CD4-positive, alpha-beta T cell (primary cell): ENCODE data around the gene SLC18A2. TPM values are rescaled to one million over a fixed set of nuclear protein-coding genes. Genes with fewer than 3 reads are reported as not detected.

ENCODE experiments used
- ATAC-seq: fragments of 200-7000 bp; cut with Tn5 transposase; one replicate; pipeline ENCODE4 v1.10.0; 2022; ENCODE audit warnings: mild to moderate bottlenecking; ENCODE audit not compliant: poor library complexity
- CTCF ChIA-PET: fragments of 350-600 bp; sonication (Branson Sonifier 250); formaldehyde crosslinking; loops from one replicate; lab custom pipeline; 2021; ENCODE audit warnings: antibody characterized with exemption, inconsistent platforms; lab: Charles Lee
- POLR2A ChIA-PET: fragments of 350-600 bp; sonication (Branson Sonifier 250); formaldehyde crosslinking; loops from one replicate; lab custom pipeline; 2021; ENCODE audit warnings: antibody characterized with exemption, inconsistent platforms; lab: Charles Lee
- DNase-seq, 14 experiments: peaks; one replicate each; pipeline ENCODE4 v3.0.0-alpha.2; 2013 to 2020; ENCODE audit warnings: mixed read lengths in 2 of 14
- H3K27ac ChIP-seq, 2 donors: one replicate each; pipeline versions ENCODE4 v1.5.1 to v1.7.0; 2013; ENCODE audit warnings: low read length in 2 of 2, low read depth in 1 of 2, mild to moderate bottlenecking in 1 of 2
- H3K27me3 ChIP-seq, 2 experiments: 1 replicate in 1 of 2; 2 replicates in 1 of 2; pipeline versions ENCODE4 v1.6.1 to v1.7.0; 2013; ENCODE audit warnings: low read length in 2 of 2, control low read depth in 1 of 2, mild to moderate bottlenecking in 1 of 2, moderate library complexity in 1 of 2; ENCODE audit not compliant: insufficient read depth in 2 of 2, control insufficient read depth in 1 of 2
- H3K36me3 ChIP-seq: one replicate; pipeline ENCODE4 v1.6.1; 2013; ENCODE audit warnings: low read length, control low read depth; ENCODE audit not compliant: insufficient read depth
- H3K4me1 ChIP-seq: one replicate; pipeline ENCODE4 v1.6.1; 2013; ENCODE audit warnings: low read length, control low read depth; ENCODE audit not compliant: insufficient read depth
- H3K4me3 ChIP-seq: one replicate; pipeline ENCODE4 v1.5.1; 2013; ENCODE audit warnings: mild to moderate bottlenecking, low read length, moderate library complexity
- H3K9me3 ChIP-seq, 2 experiments: 1 replicate in 1 of 2; 2 replicates in 1 of 2; pipeline versions ENCODE4 v1.6.1 to v1.7.0; 2013; ENCODE audit warnings: low read length in 2 of 2, mild to moderate bottlenecking in 2 of 2, control low read depth in 1 of 2, moderate library complexity in 1 of 2; ENCODE audit not compliant: control insufficient read depth in 1 of 2, insufficient read depth in 1 of 2
- H3K27ac Mint-ChIP-seq: one replicate; pipeline ENCODE4 v1.8.0; 2020; ENCODE audit warnings: mixed read lengths
- H3K27me3 Mint-ChIP-seq: one replicate; pipeline ENCODE4 v1.8.0; 2021; ENCODE audit warnings: mixed read lengths
- H3K36me3 Mint-ChIP-seq: one replicate; pipeline ENCODE4 v1.8.0; 2021; ENCODE audit warnings: low read depth, mixed read lengths
- H3K4me1 Mint-ChIP-seq: one replicate; pipeline ENCODE4 v1.8.0; 2021; ENCODE audit warnings: low read depth, mixed read lengths
- H3K4me3 Mint-ChIP-seq: one replicate; pipeline ENCODE4 v1.8.0; 2020; ENCODE audit warnings: mild to moderate bottlenecking, mixed read lengths
- H3K9me3 Mint-ChIP-seq: one replicate; pipeline ENCODE4 v1.8.0; 2020; ENCODE audit warnings: mixed read lengths
- intact Hi-C, 2 experiments: fragments of 100-400 bp; cut with DNase I in 1 of 2; cut with micrococcal nuclease in 1 of 2; formaldehyde crosslinking; loops; one replicate each; pipeline versions ENCODE4 v1.15.1 to v1.9.0; 2023 to 2025; cut with DNase I, micrococcal nuclease
- total RNA-seq, 174 experiments: library from RNA in 2 of 174; stranded (reverse) in 2 of 174; gene quantifications; one replicate each; pipeline ENCODE4 v1.2.3 and lab custom pipeline; 2021 to 2026
- TF ChIP-seq, protein P1 (sequence below): fragments of 200-600 bp; IDR thresholded peaks from one replicate; pipeline ENCODE4 v1.8.0; 2022; ENCODE audit warnings: antibody characterized with exemption, mild to moderate bottlenecking

SLC18A2 gene
- total RNA-seq, 2 experiments from 2014 or later, result 0.92 to 1.2 TPM

DNA sequence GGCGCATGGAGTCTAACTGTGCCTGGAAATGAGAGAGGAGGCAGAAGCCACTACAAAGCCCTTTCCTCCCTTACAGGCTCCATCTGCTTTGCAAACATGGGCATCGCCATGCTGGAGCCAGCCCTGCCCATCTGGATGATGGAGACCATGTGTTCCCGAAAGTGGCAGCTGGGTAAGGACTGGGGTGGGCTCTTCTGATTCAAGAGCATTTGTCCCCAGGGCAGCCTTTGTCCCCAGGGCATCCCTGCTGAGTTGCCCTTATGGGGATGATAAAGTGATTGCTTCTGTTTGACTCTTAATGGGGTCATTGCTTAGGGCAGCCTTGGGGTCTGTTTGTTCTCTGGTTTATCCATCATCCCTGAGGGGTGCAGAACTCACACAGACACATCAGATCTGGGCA lies 16.8 kb downstream of the SLC18A2 start:
- H3K9me3 ChIP-seq, result peaks cover 0 to 4% of the 10 kb centered on the region in 2 experiments
- Mint-ChIP-seq H3K4me3 (no peak overlapping the region), H3K9me3 (no peaks in the 10 kb centered on the region), H3K27ac (no peak overlapping the region), H3K4me1 (peaks cover 16% of the 10 kb centered on the region), H3K27me3 (peaks cover 13% of the 10 kb centered on the region), H3K36me3 (no peaks in the 10 kb centered on the region)
- ATAC-seq (no peak), DNase-seq (no peak)
- no peak overlapping the region for H3K27ac ChIP-seq
- TF ChIP-seq, protein P1, sequence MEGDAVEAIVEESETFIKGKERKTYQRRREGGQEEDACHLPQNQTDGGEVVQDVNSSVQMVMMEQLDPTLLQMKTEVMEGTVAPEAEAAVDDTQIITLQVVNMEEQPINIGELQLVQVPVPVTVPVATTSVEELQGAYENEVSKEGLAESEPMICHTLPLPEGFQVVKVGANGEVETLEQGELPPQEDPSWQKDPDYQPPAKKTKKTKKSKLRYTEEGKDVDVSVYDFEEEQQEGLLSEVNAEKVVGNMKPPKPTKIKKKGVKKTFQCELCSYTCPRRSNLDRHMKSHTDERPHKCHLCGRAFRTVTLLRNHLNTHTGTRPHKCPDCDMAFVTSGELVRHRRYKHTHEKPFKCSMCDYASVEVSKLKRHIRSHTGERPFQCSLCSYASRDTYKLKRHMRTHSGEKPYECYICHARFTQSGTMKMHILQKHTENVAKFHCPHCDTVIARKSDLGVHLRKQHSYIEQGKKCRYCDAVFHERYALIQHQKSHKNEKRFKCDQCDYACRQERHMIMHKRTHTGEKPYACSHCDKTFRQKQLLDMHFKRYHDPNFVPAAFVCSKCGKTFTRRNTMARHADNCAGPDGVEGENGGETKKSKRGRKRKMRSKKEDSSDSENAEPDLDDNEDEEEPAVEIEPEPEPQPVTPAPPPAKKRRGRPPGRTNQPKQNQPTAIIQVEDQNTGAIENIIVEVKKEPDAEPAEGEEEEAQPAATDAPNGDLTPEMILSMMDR, result no peak
- no peak overlapping the region for H3K4me3 ChIP-seq
- no peaks in the 10 kb centered on the region for H3K4me1 ChIP-seq
- no peaks in the 10 kb centered on the region for H3K27me3 ChIP-seq
- ChIA-PET CTCF (no interaction called here), POLR2A (no interaction called here)
- no peaks in the 10 kb centered on the region for H3K36me3 ChIP-seq
- intact Hi-C loops, result no loop called here

- H3K36me3 Mint-ChIP-seq, result no peaks in the 10 kb centered on the region
- Histone ChIP-seq H3K4me3 (no peak overlapping the region), H3K27ac (no peak overlapping the region), H3K9me3 (peaks cover 0 to 4% of the 10 kb centered on the region in 2 experiments), H3K4me1 (no peaks in the 10 kb centered on the region), H3K36me3 (no peaks in the 10 kb centered on the region), H3K27me3 (no peaks in the 10 kb centered on the region)
- ChIA-PET CTCF (no interaction called here), POLR2A (no interaction called here)
- peaks cover 16% of the 10 kb centered on the region for H3K4me1 Mint-ChIP-seq
- TF ChIP-seq, protein P1, result no peak
- H3K4me3 Mint-ChIP-seq, result no peak overlapping the region
- peaks cover 16% of the 10 kb centered on the region for H3K27me3 Mint-ChIP-seq
- H3K27ac Mint-ChIP-seq, result no peak overlapping the region
- intact Hi-C loops, result no loop called here
- DNase-seq (no peak), ATAC-seq (no peak)
- no peaks in the 10 kb centered on the region for H3K9me3 Mint-ChIP-seq
Measured at GRCh38 chr10:117259279-117259678, 18.4 kb downstream of the SLC18A2 start.

DNA sequence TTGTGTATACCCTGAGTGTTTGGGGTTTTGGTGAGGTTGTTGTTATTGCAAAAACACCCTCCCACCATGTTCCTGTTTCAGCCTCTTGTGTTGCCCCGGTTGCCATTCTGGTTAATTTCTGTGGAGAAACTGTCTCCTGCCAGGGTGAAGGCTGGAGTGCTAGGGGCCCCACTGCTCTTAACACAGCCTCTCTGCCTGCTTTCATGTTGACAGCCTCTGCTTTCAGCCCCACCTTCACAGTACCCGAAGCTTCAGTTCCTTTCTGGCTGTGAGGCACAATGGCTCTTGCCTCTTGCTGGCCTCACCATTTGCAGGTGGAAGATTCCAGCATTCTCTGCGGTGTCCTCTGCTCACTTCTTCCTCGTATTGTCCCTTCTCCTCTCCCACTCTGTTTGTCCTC lies 19.2 kb downstream of the SLC18A2 start:
- Histone ChIP-seq H3K27me3 (peaks cover 0 to 3% of the 10 kb centered on the region in 2 experiments), H3K36me3 (no peaks in the 10 kb centered on the region), H3K27ac (no peak overlapping the region), H3K4me1 (no peaks in the 10 kb centered on the region), H3K9me3 (peaks cover 0 to 4% of the 10 kb centered on the region in 2 experiments), H3K4me3 (no peak overlapping the region)
- ChIA-PET POLR2A (no interaction called here), CTCF (no interaction called here)
- intact Hi-C loops, result no loop called here
- TF ChIP-seq, protein P1, result no peak
- Mint-ChIP-seq H3K27ac (no peak overlapping the region), H3K36me3 (no peaks in the 10 kb centered on the region), H3K4me1 (peaks cover 16% of the 10 kb centered on the region), H3K4me3 (no peak overlapping the region), H3K9me3 (no peaks in the 10 kb centered on the region), H3K27me3 (peaks cover 13% of the 10 kb centered on the region)
- DNase-seq (no peak), ATAC-seq (no peak)
